ENCODE data around the gene DXO.
A peak's percentile ranks its signal among the peaks of the same experiment; 100 is the strongest.
"Not testable (repeated sequence)": the region's sequence is repeated elsewhere in the genome, so short reads cannot be mapped to it uniquely, and the experiment has no call there.

DXO gene

GRCh38 chr6:31958741-31959739 is 12.9 kb downstream of the DXO start, which contains the start of the genes NELFE and SKIC2:
NELFE (minus strand) TSS chr6:31958971; CDS start chr6:31958446, 525 bp downstream.
SKIC2 (plus strand) TSS chr6:31959175; CDS start chr6:31959193, 18 bp downstream.
- peak; percentile 99 for DNase-seq (ENCODE audit: low spot score)

GRCh38 chr6:31958412-31958740 is 13.6 kb downstream of the DXO start:
- DNase-seq (ENCODE audit: low spot score), result no peak

DNA sequence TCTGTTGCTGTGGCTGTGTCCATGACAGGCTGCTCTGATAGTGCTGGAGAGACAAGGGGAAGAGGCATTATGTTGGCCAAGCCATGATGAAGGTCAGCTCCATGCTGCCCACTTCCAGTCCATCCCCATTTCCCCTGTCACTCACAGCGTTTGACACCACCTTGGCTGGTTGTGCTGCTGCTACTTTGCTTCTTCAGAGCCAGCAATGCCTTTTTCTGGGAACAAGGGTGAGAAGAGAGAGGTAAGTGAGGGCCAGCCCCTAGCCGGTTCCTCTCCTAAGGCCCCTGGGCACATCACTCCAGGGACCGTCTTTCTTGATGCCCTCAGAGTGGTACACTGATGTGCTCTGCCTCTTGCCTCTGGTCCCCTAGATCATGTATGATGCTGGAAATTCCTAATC is 15.1 kb downstream of the DXO start:
- DNase-seq (ENCODE audit: low spot score), result no peak

DNA sequence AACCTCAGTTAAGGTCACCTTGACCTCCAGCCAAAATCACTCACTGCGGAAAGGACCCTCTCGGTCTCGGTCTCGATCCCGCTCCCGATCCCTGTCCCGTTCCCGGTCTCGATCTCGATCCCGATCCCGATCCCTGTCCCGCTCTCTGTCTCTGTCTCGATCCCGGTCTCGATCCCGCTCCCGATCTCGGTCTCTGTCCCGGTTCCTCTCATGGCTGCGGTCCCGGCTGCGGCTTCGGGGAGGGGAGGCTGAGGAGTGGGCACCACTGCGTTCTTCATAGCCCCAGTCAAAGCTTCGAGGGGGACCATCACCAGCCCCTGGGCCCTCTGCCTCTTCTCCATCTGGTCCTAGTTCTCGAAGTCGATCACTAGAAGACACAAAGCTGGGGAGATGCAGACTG is 17.4 kb downstream of the DXO start:
- DNase-seq (ENCODE audit: low spot score), result no peak

DNA sequence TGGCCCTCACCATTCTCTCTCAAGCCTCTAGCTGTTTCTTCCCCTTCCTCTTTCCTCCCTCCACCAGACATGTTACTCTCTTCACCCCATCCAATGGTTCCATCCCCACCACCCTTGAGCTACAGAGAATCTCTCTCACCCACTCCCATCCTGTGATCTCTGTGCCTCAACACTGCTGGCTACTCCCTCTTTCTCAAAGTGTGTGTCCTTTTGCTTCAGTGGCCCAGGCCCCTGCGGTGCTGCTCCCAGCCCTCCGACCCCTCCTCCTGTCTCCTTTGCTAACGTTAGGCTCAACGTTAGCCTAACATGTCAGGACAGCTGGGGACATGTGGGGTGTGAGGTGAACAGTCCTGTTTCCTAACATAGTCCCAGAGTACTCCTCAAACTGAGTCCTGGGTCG is 19.0 kb downstream of the DXO start:
- DNase-seq (ENCODE audit: low spot score), result no peak

DNA sequence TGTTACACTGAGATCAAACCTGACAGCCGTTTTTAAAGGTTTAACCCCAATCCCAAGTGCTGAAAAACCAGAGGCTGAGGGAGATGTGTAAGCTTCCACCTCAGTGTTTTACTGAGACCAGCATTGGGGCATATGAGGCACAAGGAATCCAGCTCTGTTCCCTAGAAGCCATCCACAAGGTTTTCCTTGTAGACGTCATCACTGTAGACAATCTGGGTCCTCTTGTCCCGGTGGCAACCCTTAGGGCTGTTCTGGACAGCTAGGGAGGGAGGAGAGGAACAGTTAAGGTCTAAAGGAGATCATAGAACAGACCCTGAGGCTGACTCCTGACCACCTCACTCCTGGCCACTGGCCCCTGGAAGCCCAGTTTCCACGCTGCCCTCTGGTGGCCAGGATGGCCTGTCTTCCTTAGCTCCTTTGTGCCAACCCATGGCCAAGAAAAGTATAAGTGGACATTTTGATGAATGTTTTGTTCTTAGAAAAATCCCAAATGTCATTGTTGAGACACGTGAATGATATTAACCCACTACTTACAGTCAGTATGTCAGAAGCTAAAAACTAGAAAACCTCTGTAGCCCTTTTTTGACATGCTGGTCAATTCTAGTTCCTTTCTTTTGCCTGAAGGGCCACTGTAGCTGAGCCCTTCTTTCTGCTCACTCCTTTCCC is 19.7 kb downstream of the DXO start:
- peak; percentile 84 for DNase-seq (ENCODE audit: low spot score)

DNA sequence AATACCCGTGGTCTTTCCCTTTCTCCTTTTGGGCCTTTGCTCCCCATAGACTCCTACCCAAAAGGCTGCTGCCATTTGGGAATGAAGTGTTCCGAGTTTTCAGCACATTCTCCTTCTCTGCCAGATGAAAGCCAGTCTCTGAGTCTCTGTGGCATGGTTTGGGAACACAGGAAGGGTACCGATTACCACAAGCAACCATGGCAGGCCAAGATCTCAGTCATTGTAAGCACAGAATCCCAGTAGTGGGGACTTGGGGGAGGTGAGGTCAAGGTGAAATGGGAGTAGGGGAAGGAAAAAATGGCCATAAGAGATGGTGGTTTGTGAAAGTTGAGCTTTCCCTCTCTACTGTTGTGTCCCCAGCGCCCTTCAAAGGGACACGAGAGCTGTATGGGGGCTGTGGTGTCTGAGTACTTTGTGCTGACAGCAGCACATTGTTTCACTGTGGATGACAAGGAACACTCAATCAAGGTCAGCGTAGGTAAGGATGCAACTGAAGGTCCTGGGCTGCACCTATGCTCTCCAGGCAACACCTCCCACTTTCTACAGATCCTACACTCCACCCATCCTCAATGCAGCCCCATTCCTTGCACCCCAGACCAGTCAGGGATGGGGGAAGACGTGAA is 21.9 kb downstream of the DXO start:
- no peak for DNase-seq (ENCODE audit: low spot score)

DNA sequence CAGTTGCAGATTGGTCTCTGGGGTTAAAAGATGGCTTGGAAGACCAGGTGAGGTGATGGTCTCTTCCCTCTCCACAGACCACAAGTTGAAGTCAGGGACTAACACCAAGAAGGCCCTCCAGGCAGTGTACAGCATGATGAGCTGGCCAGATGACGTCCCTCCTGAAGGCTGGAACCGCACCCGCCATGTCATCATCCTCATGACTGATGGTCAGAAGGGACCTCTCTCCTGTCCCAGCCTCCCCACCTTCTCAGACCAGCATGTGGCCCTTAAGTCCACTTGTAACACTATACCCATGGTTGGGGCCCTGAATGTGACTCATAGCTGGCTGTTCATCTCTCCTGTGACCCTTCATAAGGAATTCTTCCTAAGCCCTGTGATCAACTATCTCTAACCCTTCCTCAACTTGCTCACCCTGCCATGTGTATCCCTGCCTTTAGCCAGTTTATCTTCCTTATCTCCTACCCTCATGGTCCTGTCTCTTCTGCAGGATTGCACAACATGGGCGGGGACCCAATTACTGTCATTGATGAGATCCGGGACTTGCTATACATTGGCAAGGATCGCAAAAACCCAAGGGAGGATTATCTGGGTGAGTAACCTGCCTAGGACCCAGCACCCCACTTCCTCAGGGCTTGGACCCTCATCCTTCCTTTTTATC is 23.1 kb downstream of the DXO start:
- DNase-seq (ENCODE audit: low spot score), result no peak

GRCh38 chr6:31948306-31948705 is 23.6 kb downstream of the DXO start:
- no peak for DNase-seq (ENCODE audit: low spot score)

GRCh38 chr6:31947864-31948263 is 24.1 kb downstream of the DXO start:
- no peak for DNase-seq (ENCODE audit: low spot score)

GRCh38 chr6:31947070-31947675 is 24.8 kb downstream of the DXO start:
- DNase-seq (ENCODE audit: low spot score), result no peak

GRCh38 chr6:31946370-31946885 is 25.5 kb downstream of the DXO start:
- DNase-seq (ENCODE audit: low spot score), result no peak

GRCh38 chr6:31945507-31946369 is 26.2 kb downstream of the DXO start, which contains the start of gene CFB:
CFB (plus strand) TSS chr6:31946095; CDS start chr6:31946222, 127 bp downstream.
- peak; percentile 93 for DNase-seq (ENCODE audit: low spot score)

DNA sequence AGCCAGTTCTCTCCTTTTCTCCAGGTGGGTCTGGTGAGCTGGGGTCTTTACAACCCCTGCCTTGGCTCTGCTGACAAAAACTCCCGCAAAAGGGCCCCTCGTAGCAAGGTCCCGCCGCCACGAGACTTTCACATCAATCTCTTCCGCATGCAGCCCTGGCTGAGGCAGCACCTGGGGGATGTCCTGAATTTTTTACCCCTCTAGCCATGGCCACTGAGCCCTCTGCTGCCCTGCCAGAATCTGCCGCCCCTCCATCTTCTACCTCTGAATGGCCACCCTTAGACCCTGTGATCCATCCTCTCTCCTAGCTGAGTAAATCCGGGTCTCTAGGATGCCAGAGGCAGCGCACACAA is 26.8 kb downstream of the DXO start:
- no peak for DNase-seq (ENCODE audit: low spot score)

- DNase-seq (ENCODE audit: low spot score), result no peak
Observed at GRCh38 chr6:31943742-31944141, 28.2 kb downstream of the DXO start.

DNA sequence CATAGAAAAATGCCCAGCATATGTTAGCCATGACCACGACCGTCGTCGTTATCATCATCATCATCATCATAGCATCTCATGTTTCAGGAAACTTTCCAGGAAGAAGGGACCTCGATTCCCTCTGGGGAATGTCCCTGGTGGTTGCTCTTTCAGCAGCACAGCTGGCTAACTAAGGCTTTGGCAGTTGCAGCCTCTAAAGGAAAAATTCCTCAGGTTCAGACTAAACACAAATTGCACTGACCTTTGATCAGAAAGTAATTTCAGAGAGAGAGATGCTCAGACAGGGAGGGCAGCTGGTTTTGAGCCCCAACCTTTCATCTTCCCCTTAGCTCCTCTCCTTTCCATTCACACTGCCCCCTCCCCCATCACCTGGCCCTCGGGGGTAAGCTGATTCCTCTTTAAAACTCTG is 31.7 kb downstream of the DXO start:
- peak; percentile 27 for DNase-seq (ENCODE audit: low spot score)

DNA sequence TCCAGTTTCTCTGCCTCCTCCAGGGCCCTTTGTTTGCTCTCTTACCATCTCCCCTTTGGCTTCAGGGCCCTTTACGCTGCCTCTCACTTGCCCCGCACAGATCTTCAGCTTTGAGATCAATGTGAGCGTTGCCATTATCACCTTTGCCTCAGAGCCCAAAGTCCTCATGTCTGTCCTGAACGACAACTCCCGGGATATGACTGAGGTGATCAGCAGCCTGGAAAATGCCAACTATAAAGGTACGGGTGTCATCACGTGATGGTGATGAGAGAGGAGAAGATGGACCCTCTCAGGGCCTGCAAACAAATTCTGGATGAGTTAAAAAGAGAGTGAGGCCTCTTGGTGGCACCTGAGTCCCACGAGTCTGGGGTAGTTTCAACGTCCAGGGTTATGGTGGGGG is 36.1 kb downstream of the DXO start:
- no peak for DNase-seq (ENCODE audit: low spot score)

DNA sequence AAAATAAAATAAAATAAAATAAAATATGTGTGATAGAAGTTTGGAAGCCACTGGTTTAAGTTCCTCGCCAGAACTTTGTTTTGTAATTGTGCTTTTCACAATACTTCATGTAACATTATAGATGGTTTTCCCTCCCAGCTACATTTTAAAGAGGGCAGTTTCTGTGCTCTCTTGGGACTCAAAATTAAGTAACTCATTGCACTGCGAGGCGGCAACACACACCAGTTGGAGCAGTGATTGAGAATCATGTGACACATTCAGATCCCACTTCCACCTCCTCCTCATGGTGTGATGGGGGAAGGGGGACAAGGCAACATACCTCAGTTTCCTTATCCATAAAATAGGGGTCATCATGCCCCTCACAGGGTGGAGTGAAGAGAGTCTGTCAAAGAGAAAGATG is 36.9 kb downstream of the DXO start:
- no peak for DNase-seq (ENCODE audit: low spot score)

DNA sequence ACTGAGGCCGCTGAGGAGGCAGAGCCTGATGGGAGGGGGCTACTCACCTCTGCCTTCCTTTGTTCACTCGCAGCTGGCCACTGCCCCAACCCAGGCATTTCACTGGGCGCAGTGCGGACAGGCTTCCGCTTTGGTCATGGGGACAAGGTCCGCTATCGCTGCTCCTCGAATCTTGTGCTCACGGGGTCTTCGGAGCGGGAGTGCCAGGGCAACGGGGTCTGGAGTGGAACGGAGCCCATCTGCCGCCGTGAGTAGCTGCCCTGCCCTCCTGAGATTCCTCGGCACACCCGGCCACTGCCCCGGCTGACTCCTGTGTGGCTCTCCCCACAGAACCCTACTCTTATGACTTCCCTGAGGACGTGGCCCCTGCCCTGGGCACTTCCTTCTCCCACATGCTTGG is 38.4 kb downstream of the DXO start:
- DNase-seq (ENCODE audit: low spot score), result no peak

GRCh38 chr6:31932137-31932536 is 39.8 kb downstream of the DXO start:
- not testable (repeated sequence) for DNase-seq (ENCODE audit: low spot score)

DNA sequence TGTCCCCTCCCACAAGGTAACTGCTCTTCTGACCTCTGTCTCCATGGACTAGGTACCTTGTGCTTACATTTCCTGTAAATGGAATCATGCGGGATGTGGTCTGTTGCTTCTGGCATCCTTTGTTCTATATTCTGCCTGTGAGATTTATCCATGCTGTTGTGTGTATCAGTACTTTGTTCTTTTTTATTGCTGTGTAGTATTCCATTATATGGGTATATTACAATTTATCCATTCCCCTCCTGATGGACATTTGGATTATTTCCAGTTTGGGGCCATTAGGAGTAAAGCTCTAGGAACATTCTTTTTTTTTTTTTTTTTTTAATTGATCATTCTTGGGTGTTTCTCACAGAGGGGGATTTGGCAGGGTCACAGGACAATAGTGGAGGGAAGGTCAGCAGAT is 41.0 kb downstream of the DXO start:
- no peak for DNase-seq (ENCODE audit: low spot score)
